Measurements from ENCODE around the gene CTDSPL.
"Not testable (repeated sequence)": the region's sequence is repeated elsewhere in the genome, so short reads cannot be mapped to it uniquely, and the experiment has no call there.

The CTDSPL gene

DNA sequence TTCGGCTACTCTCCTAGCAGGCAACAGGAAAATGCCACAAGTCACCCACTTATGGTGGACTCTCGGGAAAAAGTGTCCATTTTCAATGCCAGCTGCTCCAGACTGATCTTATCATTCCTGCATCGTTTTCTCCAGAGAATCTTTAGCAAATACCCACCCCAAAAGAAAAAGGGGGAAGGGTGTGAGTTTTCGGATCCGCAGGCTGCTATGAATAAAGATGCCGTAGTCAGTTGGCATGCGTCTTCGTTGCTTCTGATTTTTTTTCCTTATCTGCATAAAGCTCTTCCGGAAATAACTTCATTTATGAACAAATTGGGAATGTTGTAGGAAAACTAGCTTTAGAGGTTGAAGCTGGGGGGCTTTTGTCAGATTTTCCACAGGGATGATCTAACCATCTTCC is 106.5 kb downstream of the CTDSPL start:
- TF ChIP-seq, protein P1, sequence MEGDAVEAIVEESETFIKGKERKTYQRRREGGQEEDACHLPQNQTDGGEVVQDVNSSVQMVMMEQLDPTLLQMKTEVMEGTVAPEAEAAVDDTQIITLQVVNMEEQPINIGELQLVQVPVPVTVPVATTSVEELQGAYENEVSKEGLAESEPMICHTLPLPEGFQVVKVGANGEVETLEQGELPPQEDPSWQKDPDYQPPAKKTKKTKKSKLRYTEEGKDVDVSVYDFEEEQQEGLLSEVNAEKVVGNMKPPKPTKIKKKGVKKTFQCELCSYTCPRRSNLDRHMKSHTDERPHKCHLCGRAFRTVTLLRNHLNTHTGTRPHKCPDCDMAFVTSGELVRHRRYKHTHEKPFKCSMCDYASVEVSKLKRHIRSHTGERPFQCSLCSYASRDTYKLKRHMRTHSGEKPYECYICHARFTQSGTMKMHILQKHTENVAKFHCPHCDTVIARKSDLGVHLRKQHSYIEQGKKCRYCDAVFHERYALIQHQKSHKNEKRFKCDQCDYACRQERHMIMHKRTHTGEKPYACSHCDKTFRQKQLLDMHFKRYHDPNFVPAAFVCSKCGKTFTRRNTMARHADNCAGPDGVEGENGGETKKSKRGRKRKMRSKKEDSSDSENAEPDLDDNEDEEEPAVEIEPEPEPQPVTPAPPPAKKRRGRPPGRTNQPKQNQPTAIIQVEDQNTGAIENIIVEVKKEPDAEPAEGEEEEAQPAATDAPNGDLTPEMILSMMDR (IDR thresholded peaks at IDR 0.05; ENCODE audit: borderline replicate concordance, control extremely low read depth, extremely low read depth, insufficient read depth, missing control alignments), result no peak
- in situ Hi-C loops (cut with MboI; ENCODE audit: low sequenced_read_pairs, unreplicated experiment), result no loop called here
- no peak for DNase-seq (ENCODE audit: low spot score)

DNA sequence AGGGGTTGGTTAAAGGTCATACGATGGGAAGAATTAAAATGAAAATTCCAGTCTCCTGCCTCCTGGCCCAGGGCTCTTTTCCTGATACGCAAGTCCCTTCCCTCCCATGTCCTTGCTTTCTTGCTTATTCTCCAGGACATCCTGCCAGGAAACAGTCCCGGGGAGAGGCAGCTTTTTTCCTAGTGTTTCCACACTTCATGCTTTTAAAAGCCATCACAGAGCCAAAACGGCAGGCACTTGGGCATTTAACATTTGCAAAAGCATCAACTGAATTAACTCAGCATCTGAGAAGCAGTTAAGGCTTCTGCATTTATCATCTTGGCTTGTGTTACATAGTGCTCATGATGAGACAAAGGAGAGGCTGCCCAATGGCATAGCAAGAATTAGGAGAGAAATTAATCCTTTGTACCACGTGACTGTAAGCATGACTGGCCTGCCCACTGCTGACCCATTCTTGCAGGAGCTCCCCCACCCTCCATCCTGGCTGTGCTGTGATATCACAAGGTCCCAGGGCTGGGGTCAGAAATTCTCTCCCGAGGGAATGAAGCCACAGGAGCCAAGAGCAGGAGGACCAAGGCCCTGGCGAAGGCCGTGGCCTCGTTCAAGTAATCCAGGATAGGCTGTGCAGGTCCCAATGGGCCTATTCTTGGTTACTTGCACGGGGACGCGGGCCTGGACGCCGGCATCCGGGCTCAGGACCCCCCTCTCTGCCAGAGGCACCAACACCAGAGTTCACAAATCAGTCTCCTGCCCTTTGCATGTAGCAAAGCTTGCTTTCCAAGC is 107.3 kb downstream of the CTDSPL start:
- DNase-seq (ENCODE audit: low spot score), result no peak
- in situ Hi-C loops (cut with MboI; ENCODE audit: low sequenced_read_pairs, unreplicated experiment), result no loop called here
- TF ChIP-seq, protein P1 (IDR thresholded peaks at IDR 0.05; ENCODE audit: borderline replicate concordance, control extremely low read depth, extremely low read depth, insufficient read depth, missing control alignments), result no peak

DNA sequence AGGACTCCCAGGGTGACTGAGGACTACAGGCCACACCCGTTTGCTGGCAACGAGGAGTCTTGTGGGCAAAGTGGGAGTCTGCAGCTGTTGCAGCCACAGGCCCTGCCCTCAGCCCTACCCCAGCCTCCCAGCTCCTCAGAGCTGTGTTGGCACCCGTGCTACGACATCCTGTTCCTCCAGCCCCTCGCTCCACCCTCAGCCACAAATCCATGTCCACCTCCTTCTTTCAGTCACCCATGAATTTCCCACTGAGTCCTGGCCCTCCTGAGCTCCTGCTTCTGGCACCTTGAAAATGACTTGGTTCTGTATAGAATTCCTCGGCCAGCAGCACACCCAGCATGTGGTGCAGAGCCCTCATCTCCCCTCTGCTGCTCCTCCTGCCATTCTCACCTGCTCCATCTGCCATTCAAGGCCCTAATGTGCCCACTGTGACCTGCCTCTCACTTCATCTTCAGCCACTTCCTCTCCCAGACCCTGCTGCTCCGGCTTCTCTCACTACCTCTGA is 108.0 kb downstream of the CTDSPL start:
- in situ Hi-C loops (cut with MboI; ENCODE audit: low sequenced_read_pairs, unreplicated experiment), result loop anchor here (10.0 kb wide), 1 partner anchor 115 kb away; no protein-coding TSS in a partner anchor
- DNase-seq (ENCODE audit: low spot score), result no peak
- TF ChIP-seq, protein P1 (IDR thresholded peaks at IDR 0.05; ENCODE audit: borderline replicate concordance, control extremely low read depth, extremely low read depth, insufficient read depth, missing control alignments), result no peak

DNA sequence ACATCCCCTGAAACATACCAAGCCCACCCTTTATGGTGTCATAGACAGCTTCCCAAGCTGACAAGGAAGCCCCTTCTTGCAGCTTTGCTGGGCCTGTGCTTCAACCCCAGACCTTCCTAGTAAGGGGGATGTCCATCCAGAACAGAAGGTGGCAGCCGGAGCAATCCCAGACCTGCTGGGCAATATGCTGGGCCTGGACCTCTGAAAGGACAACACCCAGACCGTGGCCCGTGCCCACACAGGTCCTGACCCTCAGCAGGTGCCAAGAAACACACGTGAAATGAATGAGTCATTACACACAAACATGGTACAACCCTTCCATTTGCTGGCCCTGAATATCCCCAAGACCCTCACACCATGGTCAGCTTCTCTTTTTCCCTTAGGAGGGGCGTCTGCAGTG is 109.1 kb downstream of the CTDSPL start:
- DNase-seq (ENCODE audit: low spot score), result no peak
- TF ChIP-seq, protein P1 (IDR thresholded peaks at IDR 0.05; ENCODE audit: borderline replicate concordance, control extremely low read depth, extremely low read depth, insufficient read depth, missing control alignments), result no peak
- in situ Hi-C loops (cut with MboI; ENCODE audit: low sequenced_read_pairs, unreplicated experiment), result loop anchor here (10.0 kb wide), 1 partner anchor 116 kb away; no protein-coding TSS in a partner anchor

DNA sequence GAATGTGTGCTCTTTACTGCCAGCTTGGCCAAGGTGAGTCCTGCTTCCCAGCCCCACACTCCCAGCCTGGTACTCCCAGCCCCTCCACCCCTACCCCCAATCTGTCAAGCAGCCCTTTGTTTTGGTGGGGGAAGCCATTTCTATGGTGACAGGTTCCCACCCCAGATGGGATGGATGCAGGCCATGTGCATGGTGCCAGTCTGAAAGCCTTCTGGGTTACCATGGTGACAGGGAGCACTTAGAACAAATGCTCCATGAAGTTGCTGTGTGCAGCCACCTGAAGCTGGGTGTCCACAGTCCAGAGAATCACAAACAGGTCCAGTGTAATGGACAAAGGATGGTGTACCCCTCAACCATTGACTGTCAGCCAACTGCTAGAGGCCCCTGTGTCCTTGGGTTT is 109.8 kb downstream of the CTDSPL start:
- no peak for DNase-seq (ENCODE audit: low spot score)
- TF ChIP-seq, protein P1 (IDR thresholded peaks at IDR 0.05; ENCODE audit: borderline replicate concordance, control extremely low read depth, extremely low read depth, insufficient read depth, missing control alignments), result no peak
- in situ Hi-C loops (cut with MboI; ENCODE audit: low sequenced_read_pairs, unreplicated experiment), result loop anchor here (10.0 kb wide), 1 partner anchor 117 kb away; no protein-coding TSS in a partner anchor

DNA sequence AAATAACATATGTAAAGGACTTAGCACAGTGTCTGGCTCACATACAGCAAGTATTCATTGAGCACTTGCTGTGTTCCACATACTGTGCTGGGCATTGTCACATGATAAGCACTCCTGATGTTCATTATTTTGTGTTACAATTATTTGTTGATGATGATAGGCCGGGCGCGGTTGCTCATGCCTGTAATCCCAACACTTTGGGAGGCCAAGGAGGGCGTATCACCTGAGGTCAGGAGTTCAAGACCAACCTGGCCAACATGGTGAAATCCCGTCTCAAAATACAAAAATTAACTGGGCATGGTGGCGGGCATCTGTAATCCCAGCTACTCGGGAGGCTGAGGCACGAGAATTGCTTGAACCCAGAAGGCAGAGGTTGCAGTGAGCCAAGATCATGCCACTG is 110.4 kb downstream of the CTDSPL start:
- not testable (repeated sequence) for DNase-seq (ENCODE audit: low spot score)
- in situ Hi-C loops (cut with MboI; ENCODE audit: low sequenced_read_pairs, unreplicated experiment), result loop anchor here (10.0 kb wide), 1 partner anchor 117 kb away; no protein-coding TSS in a partner anchor

All from GM13976 (cell line).